ENCODE results near the gene DYNC2I2.

Gene DYNC2I2

DNA sequence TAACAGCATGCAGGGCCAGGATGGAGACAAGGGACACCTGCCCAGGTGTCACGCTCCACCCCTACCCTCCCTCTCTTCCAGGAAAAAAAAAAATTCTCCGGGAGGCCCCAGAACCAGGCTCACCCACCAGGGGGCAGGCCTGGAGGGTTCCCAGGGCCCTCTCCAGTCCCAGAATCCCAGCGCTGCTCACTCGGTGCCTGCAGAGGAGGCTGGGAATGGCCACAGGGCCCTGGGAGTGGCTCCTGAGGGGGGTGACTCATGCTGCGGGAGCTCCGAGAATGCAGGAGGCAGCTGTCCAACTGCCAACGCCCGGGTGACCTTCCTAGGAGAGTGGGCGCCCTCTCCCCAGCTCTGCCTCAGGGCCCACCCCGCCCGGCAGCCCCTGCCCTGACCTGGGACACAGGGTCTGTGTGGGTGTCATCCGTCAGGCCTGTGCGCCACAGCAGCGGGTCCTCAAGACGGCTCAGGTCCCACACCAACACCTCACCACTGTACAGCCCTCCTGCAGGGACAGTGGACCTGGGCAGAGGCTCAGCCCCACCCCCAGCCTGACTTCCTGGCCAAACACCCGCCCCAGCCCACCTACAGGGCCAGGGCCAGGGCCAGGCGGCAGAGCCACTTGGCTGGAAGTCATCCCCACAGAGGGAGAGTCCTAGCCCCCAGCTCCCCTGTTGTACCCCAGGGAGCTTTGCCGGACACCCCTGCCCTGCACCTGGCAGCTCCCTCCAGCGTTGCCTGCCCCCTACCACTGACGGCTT lies 21.2 kb downstream of the DYNC2I2 start:
- no peaks in the 10 kb centered on the region for H3K4me1 ChIP-seq (ENCODE audit: control extremely low read depth in 1 of 4, control insufficient read depth in 4 of 4, insufficient read depth in 4 of 4, low read length in 3 of 4)
- CTCF ChIA-PET: interaction anchor here (0.7 to 2.5 kb wide), 4 partner anchors 10 to 268 kb away, joined by 3 to 10 read pairs (median 5); no protein-coding TSS in a partner anchor
- H3K36me3 ChIP-seq (ENCODE audit: control insufficient read depth in 4 of 4, insufficient read depth in 4 of 4, low read length in 3 of 4): peaks cover 16 to 75% (median 44%) of the 10 kb centered on the region in 4 experiments
- H3K4me3 ChIP-seq (ENCODE audit: control insufficient read depth in 1 of 7, extremely low read depth in 1 of 7, insufficient read depth in 4 of 7, low read depth in 2 of 7, low read length in 6 of 7): no peak overlapping the region
- no peaks in the 10 kb centered on the region for H3K27me3 ChIP-seq (replicated peaks in 2 of 5; ENCODE audit: control insufficient read depth in 4 of 5, insufficient read depth in 5 of 5, low read length in 4 of 5)
- no peak overlapping the region for H3K27ac ChIP-seq (ENCODE audit: insufficient read depth in 1 of 2, low read depth in 1 of 2, low read length in 2 of 2, poor library complexity in 1 of 2, severe bottlenecking in 2 of 2)
- DNase-seq: no peak
- POLR2A ChIA-PET: no interaction called here
- H3K9me3 ChIP-seq (ENCODE audit: control extremely low read depth in 1 of 5, control insufficient read depth in 4 of 5, insufficient read depth in 2 of 5, low read depth in 1 of 5, low read length in 4 of 5): no peaks in the 10 kb centered on the region
- 94% methylated on average over 16 of the region's 20 CpGs for WGBS (ENCODE audit: insufficient coverage)

DNA sequence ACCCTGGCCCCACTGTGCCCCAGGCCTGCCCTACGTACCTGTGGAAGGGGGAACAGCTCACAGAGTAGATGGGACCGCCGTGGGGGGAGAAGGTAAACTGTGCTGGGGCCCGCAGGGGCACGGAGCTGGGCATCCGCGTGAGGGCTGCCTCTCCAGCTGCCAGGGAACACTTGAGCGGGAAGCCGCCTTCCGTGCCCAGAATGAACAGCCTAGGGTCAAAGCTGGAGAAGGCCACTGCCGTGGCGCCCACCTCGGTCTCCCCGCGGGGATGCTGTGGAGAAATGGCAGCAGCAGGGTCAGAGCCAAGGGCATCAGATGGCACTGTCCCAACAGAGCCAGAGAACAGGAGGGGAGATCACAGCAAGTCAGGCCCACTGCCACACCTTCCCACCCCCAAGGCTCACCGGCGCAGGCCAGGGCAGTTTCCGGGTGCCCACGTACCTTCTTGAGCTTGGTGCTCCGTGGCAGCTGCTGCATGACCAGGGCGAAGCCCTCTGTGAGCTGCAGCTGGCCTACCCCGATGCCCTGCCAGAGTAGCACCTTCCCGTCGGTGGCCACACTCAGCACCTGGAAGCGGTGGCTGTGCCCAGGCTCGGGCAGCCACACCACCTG lies 21.9 kb downstream of the DYNC2I2 start:
- Histone ChIP-seq H3K4me3 (ENCODE audit: control insufficient read depth in 1 of 7, extremely low read depth in 1 of 7, insufficient read depth in 4 of 7, low read depth in 2 of 7, low read length in 6 of 7) (no peak overlapping the region), H3K4me1 (ENCODE audit: control extremely low read depth in 1 of 4, control insufficient read depth in 4 of 4, insufficient read depth in 4 of 4, low read length in 3 of 4) (no peaks in the 10 kb centered on the region), H3K27me3 (replicated peaks in 2 of 5; ENCODE audit: control insufficient read depth in 4 of 5, insufficient read depth in 5 of 5, low read length in 4 of 5) (no peaks in the 10 kb centered on the region), H3K27ac (ENCODE audit: insufficient read depth in 1 of 2, low read depth in 1 of 2, low read length in 2 of 2, poor library complexity in 1 of 2, severe bottlenecking in 2 of 2) (no peak overlapping the region), H3K9me3 (ENCODE audit: control extremely low read depth in 1 of 5, control insufficient read depth in 4 of 5, insufficient read depth in 2 of 5, low read depth in 1 of 5, low read length in 4 of 5) (no peaks in the 10 kb centered on the region), H3K36me3 (ENCODE audit: control insufficient read depth in 4 of 4, insufficient read depth in 4 of 4, low read length in 3 of 4) (peaks cover 14 to 77% (median 46%) of the 10 kb centered on the region in 4 experiments)
- DNase-seq: no peak
- POLR2A ChIA-PET: no interaction called here
- CTCF ChIA-PET: interaction anchor here (1.1 to 2.5 kb wide), 4 partner anchors 9 to 48 kb away, joined by 3 to 10 read pairs (median 6); no protein-coding TSS in a partner anchor
- 96% methylated on average over 21 of the region's 26 CpGs for WGBS (ENCODE audit: insufficient coverage)

DNA sequence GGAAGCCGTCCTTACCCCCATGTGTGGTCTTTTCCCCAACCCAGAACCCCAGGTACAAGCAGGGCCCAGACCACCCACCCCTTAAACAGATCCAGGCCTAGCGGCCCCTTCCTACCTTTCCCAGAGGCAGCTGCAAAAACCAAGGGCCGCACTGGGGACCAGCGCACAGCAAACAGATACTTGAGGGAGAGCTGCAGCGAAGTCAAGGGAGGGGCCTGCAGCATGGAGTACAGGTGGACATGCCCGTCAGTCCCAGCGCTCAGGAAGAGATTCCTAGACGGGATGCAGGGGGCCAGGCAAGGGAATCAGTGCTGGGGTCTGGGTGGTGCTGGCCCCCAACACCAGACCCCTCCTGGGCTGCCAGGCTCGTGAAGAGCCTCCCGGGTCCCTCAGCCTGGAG lies 22.5 kb downstream of the DYNC2I2 start:
- CTCF ChIA-PET: interaction anchor here (1.1 to 1.4 kb wide), 2 partner anchors 10 to 49 kb away, joined by 3 to 4 read pairs; no protein-coding TSS in a partner anchor
- DNase-seq: no peak
- Histone ChIP-seq H3K4me3 (ENCODE audit: control insufficient read depth in 1 of 7, extremely low read depth in 1 of 7, insufficient read depth in 4 of 7, low read depth in 2 of 7, low read length in 6 of 7) (no peak overlapping the region), H3K9me3 (ENCODE audit: control extremely low read depth in 1 of 5, control insufficient read depth in 4 of 5, insufficient read depth in 2 of 5, low read depth in 1 of 5, low read length in 4 of 5) (no peaks in the 10 kb centered on the region), H3K27me3 (replicated peaks in 2 of 5; ENCODE audit: control insufficient read depth in 4 of 5, insufficient read depth in 5 of 5, low read length in 4 of 5) (no peaks in the 10 kb centered on the region), H3K4me1 (ENCODE audit: control extremely low read depth in 1 of 4, control insufficient read depth in 4 of 4, insufficient read depth in 4 of 4, low read length in 3 of 4) (no peaks in the 10 kb centered on the region), H3K27ac (ENCODE audit: insufficient read depth in 1 of 2, low read depth in 1 of 2, low read length in 2 of 2, poor library complexity in 1 of 2, severe bottlenecking in 2 of 2) (no peak overlapping the region), H3K36me3 (ENCODE audit: control insufficient read depth in 4 of 4, insufficient read depth in 4 of 4, low read length in 3 of 4) (peaks cover 14 to 81% (median 49%) of the 10 kb centered on the region in 4 experiments)
- POLR2A ChIA-PET: no interaction called here
- WGBS (ENCODE audit: insufficient coverage): 93% methylated on average over 10 of the region's 10 CpGs

DNA sequence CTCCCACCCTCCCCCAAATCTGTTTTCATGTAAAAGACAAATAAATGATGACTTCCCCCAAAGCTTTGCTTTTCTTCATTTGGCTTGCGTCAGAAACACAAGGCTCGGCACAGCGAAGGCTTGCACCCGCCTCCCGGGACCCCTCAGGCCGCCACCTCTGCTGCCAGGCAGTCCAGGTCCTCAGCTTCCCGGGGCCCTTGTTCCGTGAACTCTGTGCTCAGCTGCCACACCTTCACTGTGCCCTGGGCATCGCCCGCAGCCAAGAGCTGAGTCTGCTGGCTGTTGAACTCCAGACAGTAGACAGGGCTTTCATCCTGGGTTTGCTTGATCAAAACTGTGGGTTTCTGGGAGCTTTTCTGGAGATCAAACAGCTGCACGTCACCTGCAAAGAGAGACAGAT lies 23.0 kb downstream of the DYNC2I2 start:
- 96% methylated on average over 11 of the region's 11 CpGs for WGBS (ENCODE audit: insufficient coverage)
- H3K4me1 ChIP-seq (ENCODE audit: control extremely low read depth in 1 of 4, control insufficient read depth in 4 of 4, insufficient read depth in 4 of 4, low read length in 3 of 4): no peaks in the 10 kb centered on the region
- no peak overlapping the region for H3K4me3 ChIP-seq (ENCODE audit: control insufficient read depth in 1 of 7, extremely low read depth in 1 of 7, insufficient read depth in 4 of 7, low read depth in 2 of 7, low read length in 6 of 7)
- peaks cover 16 to 83% (median 54%) of the 10 kb centered on the region in 4 experiments for H3K36me3 ChIP-seq (ENCODE audit: control insufficient read depth in 4 of 4, insufficient read depth in 4 of 4, low read length in 3 of 4)
- H3K27ac ChIP-seq (ENCODE audit: insufficient read depth in 1 of 2, low read depth in 1 of 2, low read length in 2 of 2, poor library complexity in 1 of 2, severe bottlenecking in 2 of 2): no peak overlapping the region
- H3K27me3 ChIP-seq (replicated peaks in 2 of 5; ENCODE audit: control insufficient read depth in 4 of 5, insufficient read depth in 5 of 5, low read length in 4 of 5): no peaks in the 10 kb centered on the region
- POLR2A ChIA-PET: no interaction called here
- CTCF ChIA-PET: interaction anchor here (1.2 to 1.4 kb wide), 2 partner anchors 9 to 11 kb away, joined by 3 to 4 read pairs; no protein-coding TSS in a partner anchor
- DNase-seq: no peak
- H3K9me3 ChIP-seq (ENCODE audit: control extremely low read depth in 1 of 5, control insufficient read depth in 4 of 5, insufficient read depth in 2 of 5, low read depth in 1 of 5, low read length in 4 of 5): no peaks in the 10 kb centered on the region

DNA sequence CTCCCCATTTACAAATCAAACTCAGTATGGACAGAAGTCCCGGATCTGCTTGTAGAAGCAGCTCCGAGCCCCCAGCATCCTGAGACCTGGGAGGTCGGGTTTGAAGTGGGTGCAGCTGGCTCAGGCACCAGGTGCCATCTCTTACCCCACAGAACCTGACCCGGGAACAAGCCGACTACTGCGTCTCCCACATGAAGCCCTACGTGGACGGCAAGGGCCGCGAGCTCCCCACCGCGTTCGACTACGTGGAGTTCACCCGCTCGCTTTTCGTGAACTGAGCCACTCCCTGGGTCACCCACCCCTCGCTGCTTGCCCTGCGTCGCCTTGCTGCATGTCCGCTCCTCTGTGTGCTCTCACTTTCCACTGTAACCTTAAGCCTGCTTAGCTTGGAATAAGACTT lies 23.6 kb downstream of the DYNC2I2 start:
- 96% methylated on average over 21 of the region's 21 CpGs for WGBS (ENCODE audit: insufficient coverage)
- Histone ChIP-seq H3K27me3 (replicated peaks in 2 of 5; ENCODE audit: control insufficient read depth in 4 of 5, insufficient read depth in 5 of 5, low read length in 4 of 5) (no peaks in the 10 kb centered on the region), H3K4me3 (ENCODE audit: control insufficient read depth in 1 of 7, extremely low read depth in 1 of 7, insufficient read depth in 4 of 7, low read depth in 2 of 7, low read length in 6 of 7) (no peak overlapping the region), H3K36me3 (ENCODE audit: control insufficient read depth in 4 of 4, insufficient read depth in 4 of 4, low read length in 3 of 4) (peaks cover 18 to 86% (median 56%) of the 10 kb centered on the region in 4 experiments), H3K9me3 (ENCODE audit: control extremely low read depth in 1 of 5, control insufficient read depth in 4 of 5, insufficient read depth in 2 of 5, low read depth in 1 of 5, low read length in 4 of 5) (no peaks in the 10 kb centered on the region), H3K27ac (ENCODE audit: insufficient read depth in 1 of 2, low read depth in 1 of 2, low read length in 2 of 2, poor library complexity in 1 of 2, severe bottlenecking in 2 of 2) (no peak overlapping the region), H3K4me1 (ENCODE audit: control extremely low read depth in 1 of 4, control insufficient read depth in 4 of 4, insufficient read depth in 4 of 4, low read length in 3 of 4) (no peaks in the 10 kb centered on the region)
- POLR2A ChIA-PET: no interaction called here
- CTCF ChIA-PET: interaction anchor here (1.2 kb wide), 1 partner anchor 9 kb away, joined by 3 read pairs; no protein-coding TSS in a partner anchor
- DNase-seq: no peak

DNA sequence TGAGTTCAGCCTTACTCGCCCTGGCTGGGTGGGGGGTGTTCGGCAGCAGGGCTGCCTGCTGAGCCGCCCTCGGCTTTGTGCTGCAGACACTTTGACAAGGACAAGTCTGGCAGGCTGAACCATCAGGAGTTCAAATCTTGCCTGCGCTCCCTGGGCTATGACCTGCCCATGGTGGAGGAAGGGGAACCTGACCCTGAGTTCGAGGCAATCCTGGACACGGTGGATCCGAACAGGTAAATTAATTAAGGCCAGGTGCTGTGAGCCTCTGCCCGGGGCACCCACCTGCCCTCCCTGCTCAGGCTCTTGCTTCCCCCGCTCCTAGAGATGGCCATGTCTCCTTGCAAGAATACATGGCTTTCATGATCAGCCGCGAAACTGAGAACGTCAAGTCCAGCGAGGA lies 24.2 kb downstream of the DYNC2I2 start:
- peaks cover 18 to 88% (median 58%) of the 10 kb centered on the region in 4 experiments for H3K36me3 ChIP-seq (ENCODE audit: control insufficient read depth in 4 of 4, insufficient read depth in 4 of 4, low read length in 3 of 4)
- H3K27me3 ChIP-seq (replicated peaks in 2 of 5; ENCODE audit: control insufficient read depth in 4 of 5, insufficient read depth in 5 of 5, low read length in 4 of 5): no peaks in the 10 kb centered on the region
- no peak for DNase-seq
- POLR2A ChIA-PET: no interaction called here
- CTCF ChIA-PET: interaction anchor here (1.2 kb wide), 1 partner anchor 8 kb away, joined by 3 read pairs; no protein-coding TSS in a partner anchor
- no peak overlapping the region for H3K4me3 ChIP-seq (ENCODE audit: control insufficient read depth in 1 of 7, extremely low read depth in 1 of 7, insufficient read depth in 4 of 7, low read depth in 2 of 7, low read length in 6 of 7)
- no peak overlapping the region for H3K27ac ChIP-seq (ENCODE audit: insufficient read depth in 1 of 2, low read depth in 1 of 2, low read length in 2 of 2, poor library complexity in 1 of 2, severe bottlenecking in 2 of 2)
- H3K9me3 ChIP-seq (ENCODE audit: control extremely low read depth in 1 of 5, control insufficient read depth in 4 of 5, insufficient read depth in 2 of 5, low read depth in 1 of 5, low read length in 4 of 5): no peaks in the 10 kb centered on the region
- WGBS (ENCODE audit: insufficient coverage): 92% methylated on average over 14 of the region's 14 CpGs
- H3K4me1 ChIP-seq (ENCODE audit: control extremely low read depth in 1 of 4, control insufficient read depth in 4 of 4, insufficient read depth in 4 of 4, low read length in 3 of 4): no peaks in the 10 kb centered on the region

DNA sequence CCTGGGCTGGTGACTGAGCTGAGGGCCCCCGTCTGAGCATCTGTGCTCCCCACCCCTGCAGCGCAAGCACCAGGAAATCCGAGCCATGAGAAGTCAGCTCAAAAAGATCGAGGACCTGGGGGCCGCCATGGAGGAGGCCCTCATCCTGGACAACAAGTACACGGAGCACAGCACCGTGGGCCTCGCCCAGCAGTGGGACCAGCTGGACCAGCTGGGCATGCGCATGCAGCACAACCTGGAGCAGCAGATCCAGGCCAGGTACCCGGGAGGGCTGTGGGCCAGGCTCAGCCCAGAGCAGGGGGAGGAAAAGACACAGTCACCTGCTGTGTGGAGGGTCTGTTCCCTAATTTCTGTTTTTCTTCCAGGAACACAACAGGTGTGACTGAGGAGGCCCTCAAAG lies 24.6 kb downstream of the DYNC2I2 start:
- POLR2A ChIA-PET: no interaction called here
- no peaks in the 10 kb centered on the region for H3K27me3 ChIP-seq (replicated peaks in 2 of 5; ENCODE audit: control insufficient read depth in 4 of 5, insufficient read depth in 5 of 5, low read length in 4 of 5)
- DNase-seq: no peak
- CTCF ChIA-PET: no interaction called here
- 94% methylated on average over 7 of the region's 10 CpGs for WGBS (ENCODE audit: insufficient coverage)
- H3K9me3 ChIP-seq (ENCODE audit: control extremely low read depth in 1 of 5, control insufficient read depth in 4 of 5, insufficient read depth in 2 of 5, low read depth in 1 of 5, low read length in 4 of 5): no peaks in the 10 kb centered on the region
- no peak overlapping the region for H3K27ac ChIP-seq (ENCODE audit: insufficient read depth in 1 of 2, low read depth in 1 of 2, low read length in 2 of 2, poor library complexity in 1 of 2, severe bottlenecking in 2 of 2)
- H3K4me1 ChIP-seq (ENCODE audit: control extremely low read depth in 1 of 4, control insufficient read depth in 4 of 4, insufficient read depth in 4 of 4, low read length in 3 of 4): no peaks in the 10 kb centered on the region
- H3K4me3 ChIP-seq (ENCODE audit: control insufficient read depth in 1 of 7, extremely low read depth in 1 of 7, insufficient read depth in 4 of 7, low read depth in 2 of 7, low read length in 6 of 7): no peak overlapping the region
- peaks cover 20 to 90% (median 58%) of the 10 kb centered on the region in 4 experiments for H3K36me3 ChIP-seq (ENCODE audit: control insufficient read depth in 4 of 4, insufficient read depth in 4 of 4, low read length in 3 of 4)

All from common myeloid progenitor, CD34-positive (primary cell).